CD4-positive, alpha-beta T cell treated with Interleukin-21 for 1 hour (primary cell): ENCODE data around the gene ANKS1A.
"Not testable (repeated sequence)": the region's sequence is repeated elsewhere in the genome, so short reads cannot be mapped to it uniquely, and the experiment has no call there.

Source experiments
- DNase-seq: peaks from one replicate; pipeline ENCODE4 v3.0.0-alpha.2; 2020

ANKS1A gene

DNA sequence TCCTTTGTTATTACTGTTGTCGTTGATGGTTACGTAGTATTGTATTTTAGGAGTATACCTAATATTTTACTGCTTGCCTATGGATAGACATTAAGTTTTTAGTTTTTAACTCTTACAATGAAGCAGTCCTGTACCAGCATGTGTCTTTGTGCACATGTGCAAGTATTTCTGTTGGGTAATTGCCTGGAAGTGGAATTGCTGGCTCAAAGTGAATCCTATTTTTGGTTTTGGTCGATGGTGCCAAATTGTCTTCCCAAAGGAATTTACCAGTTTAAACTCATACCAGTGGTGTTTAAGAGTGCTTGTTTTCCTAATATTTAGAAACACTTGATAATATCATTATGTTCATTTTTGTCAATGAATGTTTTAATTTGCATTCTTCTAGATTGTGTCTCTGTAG, 75.5 kb downstream of the ANKS1A start:
- DNase-seq: no peak

DNA sequence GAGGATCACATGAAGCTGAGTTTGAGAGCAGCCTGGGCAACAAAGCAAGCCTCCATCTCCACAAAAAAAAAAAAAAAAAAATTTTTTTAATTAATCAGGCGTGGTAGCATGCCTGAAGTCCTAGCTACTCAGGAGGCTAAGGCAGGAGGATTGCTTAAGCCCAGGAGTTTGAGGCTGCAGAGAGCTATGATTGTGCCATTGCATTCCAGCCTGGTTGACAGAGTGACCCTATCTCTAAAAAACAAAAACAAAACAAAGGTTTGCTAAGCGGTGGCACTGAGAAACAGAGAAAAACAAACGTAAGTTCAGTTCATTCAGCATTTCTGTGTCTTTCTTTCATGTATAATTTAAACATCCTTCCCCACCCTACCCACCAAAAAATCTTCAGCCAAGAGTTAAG, 78.4 kb downstream of the ANKS1A start:
- no peak for DNase-seq

DNA sequence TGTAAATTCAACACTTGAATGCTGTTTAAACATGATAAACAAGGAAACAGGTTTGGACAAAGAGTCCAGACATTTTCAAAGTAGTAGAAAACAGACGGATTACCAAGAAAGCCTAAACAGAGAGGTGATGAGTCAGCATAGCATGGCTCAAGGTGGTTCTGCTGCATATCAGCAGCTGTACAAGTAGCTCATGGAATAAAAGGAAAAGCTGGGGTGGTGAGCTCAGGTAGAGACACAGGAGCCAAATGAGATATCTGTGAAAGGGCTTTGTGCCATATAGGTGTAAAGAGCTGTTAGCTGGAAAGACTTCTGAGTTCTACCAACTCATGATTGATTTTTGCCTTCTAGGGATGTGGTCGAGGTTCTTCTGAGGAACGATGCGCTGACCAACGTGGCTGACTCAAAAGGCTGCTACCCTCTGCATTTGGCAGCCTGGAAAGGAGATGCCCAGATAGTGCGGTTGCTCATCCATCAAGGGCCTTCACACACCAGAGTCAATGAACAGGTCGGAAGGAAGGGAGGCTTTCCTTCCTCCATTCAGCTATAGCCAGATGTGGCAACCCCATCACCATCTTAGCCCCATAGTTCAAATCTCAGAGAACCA, 80.7 kb downstream of the ANKS1A start:
- no peak for DNase-seq

DNA sequence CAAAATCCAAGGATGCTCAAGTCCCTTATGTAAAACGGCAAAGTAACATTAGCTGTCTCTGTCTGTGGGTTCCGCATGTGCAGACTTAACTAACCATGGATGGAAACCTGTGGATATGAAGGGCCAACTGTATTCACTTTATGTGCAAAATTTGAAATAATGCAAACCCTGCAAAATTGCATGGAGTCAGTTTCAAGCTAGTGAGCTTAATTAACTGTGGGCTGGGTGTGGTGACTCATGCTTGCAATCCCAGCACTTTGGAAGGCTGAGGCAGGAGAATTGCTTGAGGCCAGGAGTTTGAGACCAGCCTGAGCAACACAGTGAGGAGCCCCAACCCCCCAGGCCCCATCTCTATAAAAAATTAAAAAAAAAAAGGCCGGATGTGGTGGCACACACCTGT, 81.4 kb downstream of the ANKS1A start:
- no peak for DNase-seq

DNA sequence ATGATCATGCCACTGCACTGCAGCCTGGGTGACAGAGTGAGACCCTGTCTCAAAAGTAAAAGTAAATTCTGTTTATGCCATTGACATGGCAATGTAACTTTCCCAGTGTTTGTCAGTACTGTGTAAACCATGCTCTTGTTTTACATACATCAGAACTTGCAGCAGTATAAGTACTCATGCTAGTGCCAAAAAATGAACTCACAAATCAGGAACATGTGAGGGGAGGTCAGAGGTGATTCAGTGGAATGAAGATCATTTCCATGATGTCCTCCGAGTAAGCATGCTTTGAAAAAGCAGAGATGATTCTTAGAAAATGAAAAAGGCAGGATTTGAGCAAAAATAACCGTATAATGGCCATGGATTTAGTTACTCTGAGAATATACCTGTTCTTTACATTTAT, 81.9 kb downstream of the ANKS1A start:
- no peak for DNase-seq

DNA sequence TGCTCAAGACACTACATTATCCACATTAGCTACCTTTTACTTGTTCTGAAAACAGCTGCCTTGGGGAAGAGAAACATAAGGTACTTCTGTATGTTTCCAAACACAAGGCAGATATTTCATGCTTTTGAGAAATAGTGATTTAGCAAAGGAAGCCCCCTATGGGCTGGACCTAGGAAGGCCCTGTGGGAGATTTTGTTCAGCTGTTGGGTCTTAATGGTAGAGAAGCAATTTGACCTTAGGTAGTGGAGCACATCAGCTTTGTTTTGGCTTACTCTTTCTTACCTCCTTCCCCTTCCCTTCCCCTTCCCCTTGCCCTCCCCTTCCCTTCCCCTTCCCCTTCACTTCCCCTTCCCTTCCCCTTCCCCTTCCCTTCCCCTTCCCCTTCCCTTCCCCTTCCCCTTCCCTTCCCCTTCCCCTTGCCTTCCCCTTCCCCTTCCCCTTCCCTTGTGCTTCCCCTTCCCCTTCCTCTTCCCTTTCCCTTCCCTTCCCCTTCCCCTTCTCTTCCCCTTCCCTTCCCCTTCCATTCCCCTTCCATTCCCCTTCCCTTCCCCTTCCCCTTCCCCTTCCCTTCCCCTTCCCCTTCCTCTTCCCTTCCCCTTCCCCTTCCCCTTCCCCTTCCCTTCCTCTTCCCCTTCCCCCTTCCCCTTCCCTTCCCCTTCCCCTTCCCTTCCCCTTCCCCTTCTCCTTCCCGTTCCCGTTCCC, 84.6 kb downstream of the ANKS1A start:
- DNase-seq: no peak

DNA sequence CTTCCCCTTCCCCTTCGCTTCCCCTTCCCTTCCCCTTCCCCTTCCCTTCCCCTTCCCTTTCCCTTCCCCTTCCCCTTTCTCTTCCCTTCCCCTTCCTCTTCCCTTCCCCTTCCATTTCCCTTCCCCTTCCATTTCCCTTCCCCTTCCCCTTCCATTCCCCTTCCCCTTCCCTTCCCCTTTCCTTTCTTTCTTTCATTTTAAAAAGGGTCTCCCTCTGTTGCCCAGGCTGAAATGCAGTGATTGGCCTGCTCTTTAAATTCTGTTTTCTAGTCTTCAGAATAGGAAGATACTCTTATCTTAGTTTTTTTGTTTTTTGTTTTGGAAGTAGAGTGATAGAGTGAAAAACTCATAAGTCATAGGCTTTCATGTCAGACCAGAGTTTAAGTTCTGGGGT, 85.2 kb downstream of the ANKS1A start:
- no peak for DNase-seq

DNA sequence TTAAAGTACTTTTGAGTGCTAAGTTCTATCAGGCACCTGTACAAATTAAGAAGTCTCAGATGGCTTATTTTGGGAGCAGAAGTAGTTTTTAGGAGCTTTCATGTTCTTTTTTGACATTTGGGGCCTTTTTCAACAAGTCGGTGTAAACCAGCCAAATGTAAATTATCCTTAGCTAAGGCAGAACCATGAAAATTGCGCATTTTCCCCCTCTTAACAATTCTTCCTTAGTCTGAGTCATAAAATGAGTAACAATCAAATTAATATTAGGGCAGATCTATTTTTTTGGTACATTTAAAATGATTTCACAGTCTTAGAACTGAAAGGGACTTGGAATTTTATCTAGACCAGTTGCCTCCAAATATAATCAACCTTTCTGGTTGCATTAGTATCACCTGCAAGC, 87.2 kb downstream of the ANKS1A start:
- no peak for DNase-seq

DNA sequence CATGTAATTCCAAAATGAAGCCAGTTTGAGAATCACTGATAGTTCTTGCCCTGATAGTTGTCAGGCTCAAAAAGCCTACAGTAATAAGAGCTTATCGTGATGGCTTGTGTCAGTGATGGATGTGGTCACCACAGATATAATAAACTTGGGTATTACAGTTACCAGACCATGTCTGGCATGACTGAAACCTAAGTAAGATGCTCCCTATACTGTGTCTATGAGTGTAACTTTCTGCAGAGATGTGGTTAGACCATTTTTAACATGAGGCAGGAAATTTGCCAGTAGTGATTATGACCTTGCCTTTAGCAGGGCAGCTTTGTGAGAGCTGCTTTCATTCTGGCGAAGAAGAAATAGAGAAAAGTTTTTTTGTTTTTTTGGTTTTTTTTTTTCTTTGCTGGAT, 90.2 kb downstream of the ANKS1A start:
- DNase-seq: no peak

DNA sequence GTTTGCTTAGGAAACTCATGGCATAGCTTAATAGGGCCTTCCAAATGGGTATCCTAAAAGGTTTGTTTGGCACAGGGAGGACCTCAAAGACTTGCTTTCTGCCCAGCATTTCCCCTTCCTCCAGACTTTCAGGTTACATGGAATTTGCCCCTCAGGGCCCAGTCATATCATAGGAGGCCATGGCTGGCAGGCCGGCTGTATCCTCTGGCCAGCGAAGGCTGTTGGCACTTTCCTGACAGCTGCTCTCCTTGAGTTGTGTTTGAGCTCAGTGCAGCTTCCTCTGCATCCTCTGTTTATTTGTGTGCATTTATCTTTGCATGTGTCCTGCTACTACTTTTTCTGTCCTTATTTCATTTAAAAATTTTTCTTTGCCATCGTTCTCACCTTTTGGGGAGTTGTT, 90.9 kb downstream of the ANKS1A start:
- no peak for DNase-seq

DNA sequence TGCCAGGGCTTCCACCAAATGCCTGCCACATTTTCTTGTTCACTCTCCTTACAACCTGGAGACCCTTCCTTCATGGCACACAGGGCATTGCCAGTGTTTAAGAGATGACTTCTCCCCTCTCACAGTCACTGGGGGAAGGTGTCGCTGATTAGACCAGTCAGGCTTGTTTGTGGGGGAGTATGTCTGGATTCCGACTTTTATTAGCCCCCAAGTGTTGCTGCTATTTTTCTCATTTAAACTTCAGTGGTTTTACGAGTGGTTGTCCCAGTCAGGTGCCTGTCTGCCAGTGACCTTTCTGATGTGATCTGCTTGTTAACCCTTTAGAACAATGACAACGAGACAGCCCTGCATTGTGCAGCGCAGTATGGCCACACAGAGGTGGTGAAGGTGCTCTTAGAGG, 92.3 kb downstream of the ANKS1A start:
- no peak for DNase-seq

DNA sequence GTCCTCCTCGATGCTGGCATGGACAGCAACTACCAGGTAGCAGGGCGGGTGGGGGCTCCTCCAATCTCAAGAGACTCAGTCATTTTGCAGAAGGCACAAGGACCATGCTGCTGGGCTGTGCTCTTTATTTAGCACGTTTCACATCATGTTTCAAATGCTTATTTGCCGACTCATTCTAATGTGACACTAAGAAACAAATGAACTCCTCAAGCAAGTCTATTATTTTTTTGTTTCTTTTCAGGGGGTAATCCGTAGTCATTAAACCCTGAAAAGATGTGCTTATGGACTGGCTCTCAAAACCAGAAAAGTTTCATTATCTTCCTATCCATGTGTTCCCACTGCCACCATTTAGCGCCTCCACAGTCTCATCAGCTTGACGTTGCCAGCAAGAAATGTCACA, 92.9 kb downstream of the ANKS1A start:
- DNase-seq: no peak

DNA sequence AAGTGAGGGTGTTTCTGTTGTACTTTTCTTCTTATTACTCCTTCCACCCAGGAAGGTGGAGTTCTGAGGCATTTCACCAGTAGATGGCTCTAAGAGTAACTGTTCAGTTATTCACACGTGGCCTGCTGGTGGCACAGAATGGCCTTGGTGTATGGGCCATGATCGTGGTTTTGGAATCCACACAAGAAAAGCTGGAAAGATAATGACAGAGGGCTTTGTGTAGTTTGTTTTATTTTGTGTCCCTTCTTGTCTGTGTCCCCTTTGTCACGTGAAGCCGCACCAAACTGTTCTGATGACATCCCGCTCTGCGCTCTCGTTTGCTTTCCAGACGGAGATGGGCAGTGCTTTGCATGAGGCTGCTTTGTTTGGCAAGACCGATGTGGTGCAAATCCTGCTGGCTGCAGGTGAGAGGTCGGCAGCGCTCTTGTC, 93.4 kb downstream of the ANKS1A start:
- DNase-seq: no peak

DNA sequence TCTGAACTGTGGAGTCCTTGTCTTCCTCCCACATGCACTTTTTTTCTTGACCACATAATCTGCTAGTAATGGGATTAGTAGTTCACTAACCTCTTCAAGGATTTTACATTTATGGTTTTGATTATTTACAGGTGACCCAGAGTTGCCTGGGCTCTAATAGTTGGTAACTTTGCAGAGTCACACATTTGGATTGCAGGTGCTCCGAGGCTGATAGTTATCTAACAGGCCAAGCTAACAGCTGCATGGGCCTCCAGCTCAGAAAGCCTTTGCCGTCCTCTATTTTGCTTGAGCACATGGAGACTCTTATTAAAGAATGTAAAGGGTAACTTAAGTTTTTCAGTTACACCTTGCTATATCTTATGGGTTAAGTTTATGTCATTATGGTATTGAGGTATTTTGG, 95.4 kb downstream of the ANKS1A start:
- no peak for DNase-seq

DNA sequence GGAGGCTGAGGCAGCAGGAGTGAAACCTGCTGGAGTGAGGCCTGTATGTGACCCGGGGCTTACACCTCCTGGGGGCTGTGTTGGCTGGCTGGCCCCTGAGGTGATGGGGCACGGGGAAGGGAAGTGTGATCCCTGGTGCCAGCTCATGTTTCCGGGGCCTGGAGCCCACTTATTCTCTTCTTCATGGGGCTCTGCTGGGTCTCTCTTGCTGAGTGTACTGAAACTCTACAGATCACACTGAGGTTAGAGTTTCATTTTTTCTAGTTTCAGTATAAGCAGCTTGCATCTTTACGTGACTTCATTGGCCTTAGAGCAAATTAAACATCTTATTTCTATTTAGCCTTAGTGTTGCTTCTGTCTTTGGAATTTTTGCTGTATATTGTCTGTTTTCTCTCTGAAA, 96.2 kb downstream of the ANKS1A start:
- DNase-seq: no peak

DNA sequence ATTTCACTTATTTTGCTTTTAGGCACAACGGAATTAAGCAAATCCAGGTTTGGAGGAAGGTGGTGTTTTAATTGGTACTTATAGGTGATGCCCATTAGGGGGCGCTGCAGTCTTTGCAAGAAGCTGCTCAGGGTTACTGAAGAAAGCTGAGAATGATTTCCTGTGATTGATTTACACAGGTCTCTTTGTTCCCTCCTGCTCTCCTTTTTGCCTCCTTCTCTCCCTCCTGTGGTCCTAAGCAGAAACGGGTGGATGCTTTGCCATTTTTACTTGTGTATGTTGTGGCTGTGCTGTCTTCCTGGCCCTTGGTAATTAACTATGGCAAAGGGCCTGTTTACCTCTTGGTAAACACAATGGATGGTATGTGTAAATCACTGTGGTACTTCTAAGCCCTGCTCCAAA, 97.8 kb downstream of the ANKS1A start:
- peak; percentile 60 for DNase-seq

DNA sequence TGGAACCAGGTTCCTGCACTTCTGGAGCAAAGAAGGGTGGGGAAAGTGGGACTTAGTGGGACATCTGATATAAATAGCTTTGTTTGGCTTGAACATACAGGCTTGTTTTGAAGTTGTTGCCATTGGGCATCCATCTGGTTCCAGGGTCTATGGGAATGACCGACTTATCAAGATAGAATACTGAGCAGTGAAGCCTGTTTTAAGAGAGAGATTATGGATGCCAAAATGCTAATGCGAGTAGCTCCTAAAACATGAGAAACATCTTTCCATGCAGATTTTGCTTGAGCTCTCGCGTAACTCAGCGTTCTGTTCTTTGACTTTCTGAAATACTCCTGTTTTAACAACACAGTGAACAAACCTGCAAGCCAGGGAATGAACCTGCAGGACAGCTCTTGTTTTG, 98.5 kb downstream of the ANKS1A start:
- DNase-seq: no peak

DNA sequence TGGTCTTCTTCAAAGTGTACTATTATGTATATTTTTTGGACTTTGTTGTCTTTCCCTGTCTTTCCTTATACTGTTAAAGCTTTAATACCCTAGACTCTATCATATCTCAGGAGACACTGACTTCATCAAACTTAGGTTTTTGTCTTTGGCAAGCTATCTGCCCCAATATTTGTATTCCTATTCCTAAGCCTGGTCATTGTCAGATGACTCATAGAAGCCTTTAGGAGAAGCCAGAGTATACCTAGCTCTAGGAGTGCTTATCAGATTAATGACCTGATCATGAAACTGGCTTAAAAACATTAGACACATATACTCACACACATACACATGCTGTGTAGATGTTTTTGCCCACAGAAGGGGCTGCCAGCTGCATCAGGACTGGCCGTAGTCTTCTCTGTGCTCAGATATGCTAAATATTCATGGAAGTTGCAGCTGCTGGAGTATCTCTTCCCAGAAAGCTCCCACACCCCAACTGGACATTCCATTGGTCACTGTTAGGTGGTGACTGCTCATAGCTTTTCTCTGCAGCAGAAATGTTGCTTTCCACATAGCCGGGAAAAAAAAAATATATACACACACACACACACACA, 102.0 kb downstream of the ANKS1A start:
- DNase-seq: no peak

DNA sequence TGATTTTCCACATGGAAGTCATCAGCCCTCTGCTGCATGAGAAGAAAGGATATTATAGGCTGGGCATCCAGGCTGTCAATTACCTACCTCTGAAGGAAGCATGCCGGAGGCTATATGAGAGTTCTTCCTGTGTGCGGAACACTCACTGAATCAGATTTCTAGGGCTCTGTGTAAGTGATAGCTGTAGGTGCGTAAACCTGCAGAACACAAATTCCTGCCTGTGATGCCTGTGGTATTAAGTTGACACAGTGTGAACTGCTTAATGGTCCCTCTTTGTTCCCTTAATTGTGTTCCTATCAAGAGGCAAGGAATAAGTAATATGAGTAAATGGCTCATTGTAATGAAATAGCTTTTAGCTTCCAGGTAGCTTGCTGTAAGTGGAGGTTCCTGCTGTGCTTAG, 103.3 kb downstream of the ANKS1A start:
- no peak for DNase-seq

DNA sequence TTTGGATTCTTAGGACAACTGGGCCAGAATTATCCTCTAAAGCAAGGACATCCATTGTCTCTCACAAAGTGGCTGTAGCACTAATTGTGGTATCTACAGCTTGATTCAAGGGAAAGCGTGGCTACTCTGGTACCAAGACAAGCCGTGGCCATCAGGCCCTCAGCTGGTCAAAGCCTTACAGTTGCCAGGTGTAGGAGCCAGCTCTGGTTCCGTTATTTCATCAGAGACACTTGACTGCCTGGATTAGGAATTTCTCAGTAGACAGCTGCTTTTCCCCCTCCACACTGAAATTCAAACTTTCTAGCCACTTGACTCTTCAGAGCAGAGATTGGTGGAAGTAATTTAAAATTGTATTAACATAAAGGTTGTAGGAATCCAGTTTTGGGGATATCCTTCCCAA, 104.2 kb downstream of the ANKS1A start:
- no peak for DNase-seq

DNA sequence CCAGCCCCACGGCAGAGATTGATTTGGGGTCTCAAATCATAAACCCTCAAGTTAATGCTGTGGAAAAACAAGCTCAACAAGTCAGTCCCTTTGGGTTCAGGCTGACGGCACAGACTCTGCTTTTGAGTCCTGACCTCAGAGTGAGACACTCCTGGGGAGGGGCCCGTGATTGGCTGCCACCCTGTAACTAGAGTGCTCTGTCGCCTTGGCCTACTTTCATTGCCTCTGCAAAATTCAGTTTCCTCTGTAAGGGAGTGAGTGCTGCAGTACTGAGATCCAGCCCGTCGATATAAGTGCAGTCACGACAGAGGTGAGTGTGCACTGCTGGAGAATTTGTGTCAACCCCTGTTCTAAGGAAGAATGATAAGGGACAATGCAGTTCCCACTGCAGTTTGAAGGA, 105.6 kb downstream of the ANKS1A start:
- DNase-seq: no peak

DNA sequence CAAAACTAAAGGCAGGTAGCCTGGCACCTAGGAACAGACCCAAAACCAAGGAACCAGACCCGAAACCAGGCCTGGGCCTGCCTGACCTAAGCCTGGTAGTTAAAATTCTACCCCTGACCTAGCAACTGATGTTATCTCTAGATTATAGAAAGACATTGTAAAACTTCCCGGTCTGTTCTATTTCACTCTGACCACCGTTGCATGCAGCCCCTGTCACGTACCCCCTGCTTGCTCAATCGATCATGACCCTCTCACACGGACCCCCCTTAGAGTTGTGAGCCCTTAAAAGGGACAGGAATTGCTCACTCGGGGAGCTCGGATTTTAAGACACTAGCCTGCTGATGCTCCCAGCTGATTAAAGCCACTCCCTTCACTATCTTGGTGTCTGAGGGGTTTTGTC, 109.4 kb downstream of the ANKS1A start:
- not testable (repeated sequence) for DNase-seq

DNA sequence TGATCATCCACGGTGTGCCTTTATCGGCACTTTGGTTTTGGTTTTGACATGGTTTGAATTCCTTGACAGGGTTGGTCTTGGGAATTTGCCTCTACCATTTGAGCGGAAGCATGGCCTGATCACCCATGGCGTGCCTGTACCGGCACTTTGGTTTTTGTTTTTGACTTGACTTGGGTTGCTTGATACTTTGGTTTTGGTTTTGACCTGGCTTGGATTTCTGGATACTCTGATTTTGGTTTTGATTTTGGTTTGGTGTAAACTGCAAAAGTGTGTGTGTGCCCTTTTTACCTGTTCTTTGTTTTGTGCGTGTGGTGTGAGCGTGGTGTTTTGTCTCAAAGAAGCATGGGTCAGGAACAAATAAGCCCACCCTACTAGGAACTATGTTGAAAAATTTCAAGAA, 110.1 kb downstream of the ANKS1A start:
- not testable (repeated sequence) for DNase-seq

DNA sequence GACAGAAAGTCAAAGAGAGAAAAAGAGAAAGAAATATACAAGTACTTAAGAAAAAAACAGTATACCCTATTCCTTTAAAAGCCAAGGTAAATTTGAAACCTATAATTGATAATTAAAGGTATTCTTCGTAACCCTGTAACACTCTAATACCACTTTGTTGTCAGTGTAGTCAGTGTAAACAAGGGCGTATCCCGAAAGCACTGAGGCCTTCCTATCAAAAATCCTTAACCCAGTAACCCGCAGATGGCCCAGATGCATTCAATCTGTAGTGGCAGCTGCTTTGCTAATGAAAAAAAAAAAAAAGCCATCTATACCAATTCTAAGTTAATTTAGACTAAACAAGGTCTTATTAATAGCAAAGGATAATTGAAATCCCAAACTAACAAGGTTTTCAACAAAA, 110.9 kb downstream of the ANKS1A start:
- DNase-seq: not testable (repeated sequence)

DNA sequence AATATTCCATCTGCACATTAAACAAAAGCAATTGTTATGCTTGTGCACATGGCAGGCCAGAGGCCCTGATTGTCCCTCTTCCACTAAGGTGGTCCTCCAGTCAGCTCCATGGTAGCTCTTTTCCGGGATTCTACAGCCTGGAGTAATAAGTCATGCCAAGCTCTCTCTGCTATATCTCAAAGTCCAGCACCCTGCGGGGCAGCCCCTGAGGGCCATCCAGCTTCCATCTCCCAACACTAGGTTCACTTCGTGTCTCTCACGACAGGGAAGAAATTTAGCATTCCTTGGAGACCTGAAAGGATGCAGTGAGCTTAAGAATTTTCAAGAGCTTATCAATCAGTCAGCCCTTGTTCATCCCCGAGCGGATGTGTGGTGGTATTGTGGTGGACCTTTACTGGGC, 112.3 kb downstream of the ANKS1A start:
- not testable (repeated sequence) for DNase-seq
